Left cardiac atrium (tissue), 4 donors: Measurements from ENCODE around the gene PCCA. TPM values are rescaled to one million over a fixed set of nuclear protein-coding genes. Genes with fewer than 3 reads are reported as not detected.
"Not testable (repeated sequence)": the region's sequence is repeated elsewhere in the genome, so short reads cannot be mapped to it uniquely, and the experiment has no call there.

Experiments
- ATAC-seq, 2 donors: fragments of 200-7000 bp; cut with Tn5 transposase; one replicate each; pipeline ENCODE4 v1.9.1; 2020; ENCODE audit warnings: mild to moderate bottlenecking in 2 of 2, moderate library complexity in 2 of 2
- DNase-seq: peaks from one replicate; pipeline ENCODE4 v3.0.0-alpha.2; 2020
- intact Hi-C, 2 donors: fragments of 100-400 bp; cut with DNase I; formaldehyde crosslinking; loops; one replicate each; pipeline versions ENCODE4 v1.14.1 to v1.15.1; 2022 to 2023
- total RNA-seq, 2 donors: library from RNA; stranded (reverse); fragmentation: NEBNext Ultra II Directional; extraction: Animal tissue kit (Norgen Biotek cat#: 25700); gene quantifications; one replicate each; pipeline ENCODE4 v1.2.1, GENCODE V29; 2021
- donor health status: DM: no; HTN: yes; CAD: no.
- donor health status: DM: no; HTN: yes; CAD: no; lungs with severe emphysema.
- donor health status: DM: yes; HTN: yes; CAD: no.
- donor health status: Dilated cardiomyopathy.

The PCCA gene
- total RNA-seq, 2 donors from 2014 or later, result 47.1 to 51.1 TPM

- intact Hi-C loops, result no loop called here
- DNase-seq (no peak), ATAC-seq (no peak)
Measured at GRCh38 chr13:100221166-100221565, 132.3 kb downstream of the PCCA start.

GRCh38 chr13:100223966-100224530 lies 135.2 kb downstream of the PCCA start:
- DNase-seq, ATAC-seq, intact Hi-C loops: not testable (repeated sequence)

- DNase-seq (no peak), ATAC-seq (no peak)
- intact Hi-C loops, result loop anchor here (5.0 to 10.0 kb wide), 4 partner anchors 285 to 575 kb away; no protein-coding TSS in a partner anchor
Measured at GRCh38 chr13:100229603-100230002, 140.7 kb downstream of the PCCA start.

- intact Hi-C loops, result loop anchor here (5.0 to 10.0 kb wide), 4 partner anchors 284 to 576 kb away; no protein-coding TSS in a partner anchor
- no peak for ATAC-seq
- no peak for DNase-seq
Measured at GRCh38 chr13:100230769-100231149, 141.9 kb downstream of the PCCA start.

- DNase-seq (no peak), ATAC-seq (no peak)
- intact Hi-C loops, result loop anchor here (5.0 to 10.0 kb wide), 4 partner anchors 284 to 576 kb away; no protein-coding TSS in a partner anchor
Measured at GRCh38 chr13:100231176-100231575, 142.3 kb downstream of the PCCA start.

GRCh38 chr13:100234006-100234405 lies 145.1 kb downstream of the PCCA start:
- DNase-seq (no peak), ATAC-seq (no peak)
- intact Hi-C loops, result loop anchor here (2.0 to 10.0 kb wide), 5 partner anchors 281 to 579 kb away; no protein-coding TSS in a partner anchor

GRCh38 chr13:100234524-100235136 lies 145.7 kb downstream of the PCCA start:
- intact Hi-C loops, result loop anchor here (2.0 to 10.0 kb wide), 5 partner anchors 280 to 580 kb away; no protein-coding TSS in a partner anchor
- no peak for ATAC-seq
- no peak for DNase-seq

GRCh38 chr13:100235311-100235901 lies 146.5 kb downstream of the PCCA start:
- ATAC-seq (no peak), DNase-seq (no peak)
- intact Hi-C loops, result loop anchor here (2.0 to 10.0 kb wide), 4 partner anchors 279 to 581 kb away; no protein-coding TSS in a partner anchor

- intact Hi-C loops, result no loop called here
- no peak for DNase-seq
- ATAC-seq, result no peak
Measured at GRCh38 chr13:100240109-100240779, 151.4 kb downstream of the PCCA start.

GRCh38 chr13:100244431-100244830 lies 155.5 kb downstream of the PCCA start:
- ATAC-seq (no peak), DNase-seq (no peak)
- intact Hi-C loops, result no loop called here

GRCh38 chr13:100245104-100245503 lies 156.2 kb downstream of the PCCA start:
- DNase-seq (no peak), ATAC-seq (no peak)
- intact Hi-C loops, result no loop called here

GRCh38 chr13:100247937-100248336 lies 159.0 kb downstream of the PCCA start:
- ATAC-seq (no peak), DNase-seq (no peak)
- intact Hi-C loops, result no loop called here

- DNase-seq, result no peak
- no peak for ATAC-seq
- intact Hi-C loops, result no loop called here
Measured at GRCh38 chr13:100254002-100254401, 165.1 kb downstream of the PCCA start.

- DNase-seq (no peak), ATAC-seq (no peak)
- intact Hi-C loops, result no loop called here
Measured at GRCh38 chr13:100262404-100262803, 173.5 kb downstream of the PCCA start.

GRCh38 chr13:100266026-100266425 lies 177.1 kb downstream of the PCCA start:
- intact Hi-C loops, result no loop called here
- ATAC-seq (no peak), DNase-seq (no peak)

GRCh38 chr13:100269837-100270236 lies 180.9 kb downstream of the PCCA start:
- ATAC-seq (peak; percentile 90 to 93), DNase-seq (peak; percentile 84)
- intact Hi-C loops, result no loop called here

- no peak for ATAC-seq
- intact Hi-C loops, result no loop called here
Measured at GRCh38 chr13:100273138-100273537, 184.2 kb downstream of the PCCA start.

GRCh38 chr13:100273552-100273951 lies 184.7 kb downstream of the PCCA start:
- ATAC-seq, result no peak
- intact Hi-C loops, result no loop called here

More at GRCh38 chr13:100273138-100273537, 184.2 kb downstream of the PCCA start:
- no peak for DNase-seq

GRCh38 chr13:100274942-100275506 lies 186.1 kb downstream of the PCCA start:
- intact Hi-C loops, result no loop called here
- ATAC-seq (no peak), DNase-seq (no peak)

More at GRCh38 chr13:100273552-100273951, 184.7 kb downstream of the PCCA start:
- DNase-seq, result no peak
